GM13976 (cell line): ENCODE data around the gene DSCAM.

ENCODE experiments used
- DNase-seq: peaks from one replicate; pipeline ENCODE4 v3.0.0; 2012; ENCODE audit warnings: low spot score
- in situ Hi-C: fragments of 300-500 bp; cut with MboI; formaldehyde crosslinking; loops from one replicate; pipeline ENCODE4 v1.12.0; 2022; ENCODE audit warnings: low sequenced_read_pairs, mixed read lengths, inconsistent platforms; ENCODE audit not compliant: unreplicated experiment
- TF ChIP-seq, protein P1 (sequence below): IDR thresholded peaks from 2 replicates; pipeline ENCODE4 v1.5.1; 2012; ENCODE audit warnings: borderline replicate concordance, mild to moderate bottlenecking; ENCODE audit not compliant: insufficient read depth; ENCODE audit errors: extremely low read depth, missing control alignments, control extremely low read depth

DSCAM gene

GRCh38 chr21:40531016-40531415 lies 315.9 kb downstream of the DSCAM start:
- in situ Hi-C loops: no loop called here
- no peak for DNase-seq
- TF ChIP-seq, protein P1, sequence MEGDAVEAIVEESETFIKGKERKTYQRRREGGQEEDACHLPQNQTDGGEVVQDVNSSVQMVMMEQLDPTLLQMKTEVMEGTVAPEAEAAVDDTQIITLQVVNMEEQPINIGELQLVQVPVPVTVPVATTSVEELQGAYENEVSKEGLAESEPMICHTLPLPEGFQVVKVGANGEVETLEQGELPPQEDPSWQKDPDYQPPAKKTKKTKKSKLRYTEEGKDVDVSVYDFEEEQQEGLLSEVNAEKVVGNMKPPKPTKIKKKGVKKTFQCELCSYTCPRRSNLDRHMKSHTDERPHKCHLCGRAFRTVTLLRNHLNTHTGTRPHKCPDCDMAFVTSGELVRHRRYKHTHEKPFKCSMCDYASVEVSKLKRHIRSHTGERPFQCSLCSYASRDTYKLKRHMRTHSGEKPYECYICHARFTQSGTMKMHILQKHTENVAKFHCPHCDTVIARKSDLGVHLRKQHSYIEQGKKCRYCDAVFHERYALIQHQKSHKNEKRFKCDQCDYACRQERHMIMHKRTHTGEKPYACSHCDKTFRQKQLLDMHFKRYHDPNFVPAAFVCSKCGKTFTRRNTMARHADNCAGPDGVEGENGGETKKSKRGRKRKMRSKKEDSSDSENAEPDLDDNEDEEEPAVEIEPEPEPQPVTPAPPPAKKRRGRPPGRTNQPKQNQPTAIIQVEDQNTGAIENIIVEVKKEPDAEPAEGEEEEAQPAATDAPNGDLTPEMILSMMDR: no peak

GRCh38 chr21:40517646-40518045 lies 329.3 kb downstream of the DSCAM start:
- TF ChIP-seq, protein P1: no peak
- DNase-seq: no peak
- in situ Hi-C loops: no loop called here

- TF ChIP-seq, protein P1: no peak
- no peak for DNase-seq
- in situ Hi-C loops: no loop called here
Measured at GRCh38 chr21:40516335-40516734, 330.6 kb downstream of the DSCAM start.

DNA sequence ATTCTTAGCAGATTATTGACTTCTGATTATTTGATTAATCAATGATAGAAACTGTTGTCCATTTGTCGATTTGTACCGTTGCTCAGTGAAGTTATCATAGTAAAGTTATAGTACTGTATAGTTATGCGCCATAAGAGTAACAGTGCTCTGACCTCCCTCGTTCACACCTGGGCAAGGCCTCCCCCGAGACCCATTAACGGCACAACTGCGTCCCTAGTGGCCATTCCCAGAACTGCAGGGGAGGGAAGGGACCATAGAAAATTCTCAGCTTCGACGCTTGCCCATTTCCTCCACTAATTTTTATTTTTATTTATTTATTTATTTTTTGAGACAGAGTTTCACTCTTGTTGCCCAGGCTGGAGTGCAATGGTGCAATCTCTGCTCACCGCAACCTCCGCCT lies 334.4 kb downstream of the DSCAM start:
- TF ChIP-seq, protein P1: peak; percentile 11
- in situ Hi-C loops: no loop called here
- DNase-seq: no peak

DNA sequence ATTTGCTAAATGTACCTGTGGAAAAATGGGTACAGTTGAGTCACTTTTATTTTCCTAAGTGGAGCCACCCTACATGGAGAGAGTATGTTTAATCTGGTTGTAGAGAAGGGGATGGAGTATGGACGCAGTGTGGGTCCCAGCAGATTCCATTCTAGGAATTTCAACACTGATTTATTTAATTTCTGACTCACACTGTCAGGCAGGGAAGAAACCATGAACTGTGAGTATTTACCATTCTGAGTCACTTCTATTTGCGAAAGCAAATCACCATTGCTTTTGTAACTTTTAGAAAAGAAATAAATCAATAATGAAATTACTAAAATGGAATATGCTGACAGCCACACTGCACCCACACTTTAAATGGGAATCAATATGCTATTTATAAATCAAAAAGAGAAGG lies 339.0 kb downstream of the DSCAM start:
- TF ChIP-seq, protein P1: no peak
- in situ Hi-C loops: no loop called here

DNA sequence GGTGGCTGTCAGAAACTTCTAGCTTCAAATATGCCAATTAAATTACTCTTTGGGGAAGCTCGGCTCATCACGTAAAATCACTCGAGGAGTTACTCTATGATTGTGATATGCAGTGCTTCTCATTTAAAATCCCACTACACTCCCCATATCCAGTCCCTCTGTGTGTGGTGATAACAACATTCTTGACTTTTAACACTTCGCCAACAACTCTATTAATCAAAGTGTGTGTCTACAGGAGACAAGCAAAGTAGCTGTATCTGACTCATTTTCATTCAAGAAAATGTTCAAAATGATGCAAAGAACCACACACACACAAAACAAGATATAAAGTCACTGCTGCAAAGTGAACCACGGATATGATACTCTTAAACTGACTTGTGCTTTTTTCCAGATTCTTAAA lies 341.3 kb downstream of the DSCAM start:
- DNase-seq: no peak
- in situ Hi-C loops: no loop called here
- TF ChIP-seq, protein P1: no peak

More for the DNA sequence above, 339.0 kb downstream of the DSCAM start:
- no peak for DNase-seq

GRCh38 chr21:40505244-40505643 lies 341.7 kb downstream of the DSCAM start:
- in situ Hi-C loops: no loop called here
- no peak for DNase-seq
- TF ChIP-seq, protein P1: no peak
